ENCODE measurements around the gene KDM4C.

KDM4C gene

DNA sequence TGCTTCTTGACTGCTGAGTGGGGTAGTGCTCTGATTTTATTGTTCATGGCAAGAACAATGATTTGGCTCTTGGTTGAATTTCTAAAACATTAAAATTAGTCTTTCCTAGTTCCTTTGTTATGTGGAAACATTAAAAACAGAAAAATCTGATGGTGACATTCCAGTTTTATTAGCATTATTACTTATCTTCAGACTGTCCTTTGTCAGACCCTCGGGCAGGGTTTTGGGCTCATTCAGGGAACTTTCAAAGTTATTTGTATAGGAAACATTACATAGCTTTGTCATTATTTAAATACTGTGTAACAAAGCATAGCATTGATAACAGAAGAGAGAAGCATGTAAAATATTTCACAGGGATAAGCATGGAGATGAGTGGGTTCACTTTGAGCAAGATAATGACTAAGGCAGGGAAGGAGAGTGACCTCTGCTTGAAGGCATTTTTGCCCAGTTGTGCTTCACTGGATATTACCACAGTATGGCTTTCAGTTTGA, 119.9 kb downstream of the KDM4C start:
- Histone ChIP-seq H3K9me2 (ENCODE audit: low read depth, low read length) (no peaks in the 10 kb centered on the region), H2AFZ (ENCODE audit: low read length) (no peak overlapping the region), H3K36me3 (ENCODE audit: insufficient read depth, low read length) (no peaks in the 10 kb centered on the region; the same call in 1 of the 2 replicates), H4K20me1 (ENCODE audit: insufficient read depth, low read length) (no peaks in the 10 kb centered on the region), H3K27me3 (ENCODE audit: insufficient read depth, low read length) (no peaks in the 10 kb centered on the region), H3K4me1 (ENCODE audit: insufficient read depth, low read length, severe bottlenecking) (no peaks in the 10 kb centered on the region), H3K9ac (ENCODE audit: low read length) (no peak overlapping the region), H3K4me2 (ENCODE audit: low read length) (no peak overlapping the region), H3K9me3 (ENCODE audit: low read length) (no peaks in the 10 kb centered on the region), H3K4me3 (ENCODE audit: low read depth, low read length, poor library complexity, severe bottlenecking) (no peak overlapping the region), H3K27ac (ENCODE audit: low read depth, low read length, poor library complexity, severe bottlenecking) (no peak overlapping the region), H3F3A (ENCODE audit: insufficient read depth, low read length) (no peaks in the 10 kb centered on the region), H3K79me2 (ENCODE audit: insufficient read depth, low read length) (no peaks in the 10 kb centered on the region)
- no peak for TF ChIP-seq EZH2 (IDR thresholded peaks at IDR 0.05; ENCODE audit: borderline replicate concordance, low read length)
- TF ChIP-seq, protein P1, sequence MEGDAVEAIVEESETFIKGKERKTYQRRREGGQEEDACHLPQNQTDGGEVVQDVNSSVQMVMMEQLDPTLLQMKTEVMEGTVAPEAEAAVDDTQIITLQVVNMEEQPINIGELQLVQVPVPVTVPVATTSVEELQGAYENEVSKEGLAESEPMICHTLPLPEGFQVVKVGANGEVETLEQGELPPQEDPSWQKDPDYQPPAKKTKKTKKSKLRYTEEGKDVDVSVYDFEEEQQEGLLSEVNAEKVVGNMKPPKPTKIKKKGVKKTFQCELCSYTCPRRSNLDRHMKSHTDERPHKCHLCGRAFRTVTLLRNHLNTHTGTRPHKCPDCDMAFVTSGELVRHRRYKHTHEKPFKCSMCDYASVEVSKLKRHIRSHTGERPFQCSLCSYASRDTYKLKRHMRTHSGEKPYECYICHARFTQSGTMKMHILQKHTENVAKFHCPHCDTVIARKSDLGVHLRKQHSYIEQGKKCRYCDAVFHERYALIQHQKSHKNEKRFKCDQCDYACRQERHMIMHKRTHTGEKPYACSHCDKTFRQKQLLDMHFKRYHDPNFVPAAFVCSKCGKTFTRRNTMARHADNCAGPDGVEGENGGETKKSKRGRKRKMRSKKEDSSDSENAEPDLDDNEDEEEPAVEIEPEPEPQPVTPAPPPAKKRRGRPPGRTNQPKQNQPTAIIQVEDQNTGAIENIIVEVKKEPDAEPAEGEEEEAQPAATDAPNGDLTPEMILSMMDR (IDR thresholded peaks at IDR 0.05; ENCODE audit: low read length): no peak

DNA sequence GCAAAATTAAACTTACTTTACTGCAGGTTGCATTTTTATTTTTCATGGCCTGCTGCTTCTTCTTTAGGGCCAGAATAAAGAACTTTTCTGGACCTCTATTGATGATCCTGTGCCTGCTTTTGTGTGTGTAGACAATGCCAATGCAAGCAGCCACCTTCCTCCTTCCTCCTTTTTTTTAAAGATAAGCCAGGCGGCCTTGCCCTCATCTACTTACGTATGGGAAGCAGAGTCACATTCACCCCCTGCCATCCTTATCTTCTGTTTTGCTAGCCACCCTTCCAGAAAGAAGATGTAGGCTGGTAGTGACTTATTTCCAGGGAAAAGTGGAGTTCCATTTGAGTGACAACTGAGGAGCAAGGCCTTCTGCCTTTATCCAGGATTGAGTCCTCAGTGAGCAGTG, 122.9 kb downstream of the KDM4C start:
- TF ChIP-seq EZH2 (IDR thresholded peaks at IDR 0.05; ENCODE audit: borderline replicate concordance, low read length): no peak
- TF ChIP-seq, protein P1 (IDR thresholded peaks at IDR 0.05; ENCODE audit: low read length): no peak

DNA sequence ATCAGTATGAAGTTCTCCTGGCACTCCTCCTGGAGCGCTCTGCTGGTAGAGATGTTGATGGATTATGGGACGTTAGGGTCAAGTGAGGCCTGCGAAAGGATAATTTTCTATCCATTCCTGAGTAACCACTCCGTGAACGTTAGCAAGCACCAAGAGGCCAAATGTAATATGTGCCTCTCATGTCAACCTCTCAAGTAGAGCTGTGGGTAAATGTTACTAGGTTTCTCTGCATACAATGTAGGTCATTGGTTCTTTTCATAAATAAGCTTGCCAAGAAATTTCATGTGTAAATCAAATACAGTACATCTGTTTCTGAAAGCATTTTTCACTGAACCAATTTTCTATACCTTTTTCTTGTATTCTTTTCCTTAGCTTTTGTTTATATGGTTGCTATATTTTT, 126.3 kb downstream of the KDM4C start:
- Histone ChIP-seq H3K9ac (ENCODE audit: low read length) (no peak overlapping the region), H3K4me1 (ENCODE audit: insufficient read depth, low read length, severe bottlenecking) (no peaks in the 10 kb centered on the region), H3F3A (ENCODE audit: insufficient read depth, low read length) (no peaks in the 10 kb centered on the region), H3K9me2 (ENCODE audit: low read depth, low read length) (no peaks in the 10 kb centered on the region), H3K36me3 (ENCODE audit: insufficient read depth, low read length) (peaks cover 4% of the 10 kb centered on the region; the same call in 1 of the 2 replicates), H3K4me3 (ENCODE audit: low read depth, low read length, poor library complexity, severe bottlenecking) (no peak overlapping the region), H3K9me3 (ENCODE audit: low read length) (no peaks in the 10 kb centered on the region), H3K27me3 (ENCODE audit: insufficient read depth, low read length) (no peaks in the 10 kb centered on the region), H3K27ac (ENCODE audit: low read depth, low read length, poor library complexity, severe bottlenecking) (no peak overlapping the region), H4K20me1 (ENCODE audit: insufficient read depth, low read length) (no peaks in the 10 kb centered on the region), H3K79me2 (ENCODE audit: insufficient read depth, low read length) (no peaks in the 10 kb centered on the region), H3K4me2 (ENCODE audit: low read length) (no peak overlapping the region), H2AFZ (ENCODE audit: low read length) (no peak overlapping the region)
- TF ChIP-seq, protein P1 (IDR thresholded peaks at IDR 0.05; ENCODE audit: low read length): no peak
- no peak for TF ChIP-seq EZH2 (IDR thresholded peaks at IDR 0.05; ENCODE audit: borderline replicate concordance, low read length)

More for the DNA sequence above, 122.9 kb downstream of the KDM4C start:
- Histone ChIP-seq H2AFZ (ENCODE audit: low read length) (no peak overlapping the region), H3K4me1 (ENCODE audit: insufficient read depth, low read length, severe bottlenecking) (no peaks in the 10 kb centered on the region), H3K4me3 (ENCODE audit: low read depth, low read length, poor library complexity, severe bottlenecking) (no peak overlapping the region), H3F3A (ENCODE audit: insufficient read depth, low read length) (no peaks in the 10 kb centered on the region), H3K4me2 (ENCODE audit: low read length) (no peak overlapping the region), H4K20me1 (ENCODE audit: insufficient read depth, low read length) (no peaks in the 10 kb centered on the region), H3K36me3 (ENCODE audit: insufficient read depth, low read length) (no peaks in the 10 kb centered on the region; the same call in 1 of the 2 replicates), H3K27me3 (ENCODE audit: insufficient read depth, low read length) (no peaks in the 10 kb centered on the region), H3K9ac (ENCODE audit: low read length) (no peak overlapping the region), H3K9me3 (ENCODE audit: low read length) (no peaks in the 10 kb centered on the region), H3K27ac (ENCODE audit: low read depth, low read length, poor library complexity, severe bottlenecking) (no peak overlapping the region), H3K9me2 (ENCODE audit: low read depth, low read length) (no peaks in the 10 kb centered on the region), H3K79me2 (ENCODE audit: insufficient read depth, low read length) (no peaks in the 10 kb centered on the region)
